Effector CD8-positive, alpha-beta T cell (primary cell): ENCODE measurements around the gene TSPO2.
A peak's percentile ranks its signal among the peaks of the same experiment; 100 is the strongest.

Source experiments
- DNase-seq: peaks from one replicate; lab custom pipeline; 2025; lab: John Stamatoyannopoulos, UW

TSPO2 gene

GRCh38 chr6:41051873-41052272, 9.6 kb downstream of the TSPO2 start:
- no peak for DNase-seq

GRCh38 chr6:41053041-41053440, 10.8 kb downstream of the TSPO2 start, which contains the start of gene APOBEC2:
Gene APOBEC2, plus strand, starts transcription at chr6:41053202. Its CDS starts 146 bp downstream, at chr6:41053348.
- no peak for DNase-seq

- no peak for DNase-seq
Observed at GRCh38 chr6:41054511-41054910, 12.2 kb downstream of the TSPO2 start.

GRCh38 chr6:41055149-41055548, 12.9 kb downstream of the TSPO2 start:
- DNase-seq: no peak

GRCh38 chr6:41056768-41057490, 14.7 kb downstream of the TSPO2 start:
- DNase-seq: no peak

- DNase-seq: no peak
Observed at GRCh38 chr6:41058783-41059181, 16.5 kb downstream of the TSPO2 start.

GRCh38 chr6:41059556-41059955, 17.3 kb downstream of the TSPO2 start:
- no peak for DNase-seq

GRCh38 chr6:41061196-41061726, 19.0 kb downstream of the TSPO2 start:
- no peak for DNase-seq

- no peak for DNase-seq
Observed at GRCh38 chr6:41062056-41062455, 19.8 kb downstream of the TSPO2 start.

GRCh38 chr6:41063884-41064285, 21.6 kb downstream of the TSPO2 start:
- DNase-seq: no peak

GRCh38 chr6:41064841-41065240, 22.6 kb downstream of the TSPO2 start:
- DNase-seq: no peak

GRCh38 chr6:41065550-41066026, 23.3 kb downstream of the TSPO2 start:
- no peak for DNase-seq

GRCh38 chr6:41066867-41067304, 24.6 kb downstream of the TSPO2 start:
- DNase-seq: peak; percentile 58

- no peak for DNase-seq
Observed at GRCh38 chr6:41071501-41071922, 29.2 kb downstream of the TSPO2 start.

GRCh38 chr6:41071923-41072835, 29.9 kb downstream of the TSPO2 start, which contains the start of gene OARD1:
Gene OARD1, minus strand, starts transcription at chr6:41072356. Its CDS starts 722 bp downstream, at chr6:41071634.
- peak; percentile 100 for DNase-seq

GRCh38 chr6:41072836-41073202, 30.6 kb downstream of the TSPO2 start, which contains the start of gene NFYA:
Gene NFYA, plus strand, starts transcription at chr6:41072974. Its CDS starts 6,116 bp downstream, at chr6:41079090.
- DNase-seq: peak; percentile 100

- DNase-seq: peak; percentile 70
Observed at GRCh38 chr6:41073203-41073967, 31.1 kb downstream of the TSPO2 start.

- DNase-seq: no peak
Observed at GRCh38 chr6:41073968-41074691, 31.9 kb downstream of the TSPO2 start.

GRCh38 chr6:41074692-41075436, 32.6 kb downstream of the TSPO2 start:
- no peak for DNase-seq
